ENCODE measurements around the gene FLCN.
A peak's percentile ranks its signal among the peaks of the same experiment; 100 is the strongest.

FLCN gene

DNA sequence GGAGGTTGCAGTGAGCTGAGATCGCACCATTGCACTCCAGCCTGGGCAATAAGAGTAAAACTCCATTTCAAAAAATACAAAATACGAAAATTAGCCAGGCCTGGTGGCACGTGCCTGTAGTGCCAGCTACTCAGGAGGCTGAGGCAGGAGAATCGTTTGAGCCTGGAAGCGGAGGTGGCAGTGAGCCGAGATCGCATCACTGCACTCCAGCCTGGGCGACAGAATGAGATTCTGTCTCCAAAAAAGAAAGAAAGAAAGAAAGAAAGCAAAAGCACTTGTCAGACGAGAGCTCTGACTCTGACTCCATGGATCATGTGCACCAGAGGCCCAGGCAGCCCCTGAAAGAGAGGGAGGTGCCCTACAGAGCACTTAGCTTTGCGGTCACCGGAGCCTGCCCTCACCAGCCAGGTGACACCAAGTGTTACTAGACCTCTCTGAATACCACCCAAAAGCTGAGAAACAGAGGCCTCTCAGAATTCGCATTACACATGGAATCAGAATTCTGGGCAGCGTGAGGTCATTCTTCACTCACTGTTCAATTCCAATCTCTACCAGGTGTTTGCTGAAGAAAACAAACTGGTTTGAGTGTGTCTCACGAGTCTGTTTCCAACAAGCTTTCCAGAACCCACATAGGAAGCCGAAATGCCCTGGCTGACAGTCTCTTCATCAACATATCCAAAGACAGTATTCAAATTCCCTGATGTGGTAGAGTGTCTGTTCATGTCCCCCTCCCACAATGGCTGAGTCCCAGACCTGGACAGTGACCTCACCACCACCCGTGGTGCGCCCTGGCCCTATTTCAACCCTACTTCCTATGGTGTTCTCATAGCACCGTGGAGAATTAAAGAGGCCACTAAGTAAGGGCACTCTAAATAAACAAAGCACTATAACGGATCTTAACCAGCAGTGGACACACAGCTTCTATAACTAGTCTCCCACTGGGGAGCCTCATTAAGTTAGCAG lies 1.5 kb downstream of the FLCN start:
- DNase-seq (ENCODE audit: low read depth): peak; percentile 32

DNA sequence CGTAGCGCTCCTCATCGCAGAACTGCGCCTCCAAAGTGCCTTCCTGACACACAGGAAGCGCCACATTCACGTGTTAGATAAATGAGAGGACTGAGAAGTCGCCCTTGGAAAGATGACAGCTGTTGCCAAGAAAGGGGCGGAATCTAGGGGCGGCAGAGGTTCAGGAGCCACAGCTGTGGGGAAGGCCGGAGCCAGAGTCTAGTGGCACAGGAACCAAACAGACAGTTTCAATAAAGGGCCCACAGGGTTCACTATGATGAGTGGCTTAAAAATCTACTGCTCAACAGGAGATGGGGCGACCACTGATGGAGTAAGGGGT lies 4.7 kb downstream of the FLCN start:
- DNase-seq (ENCODE audit: low read depth): no peak

DNA sequence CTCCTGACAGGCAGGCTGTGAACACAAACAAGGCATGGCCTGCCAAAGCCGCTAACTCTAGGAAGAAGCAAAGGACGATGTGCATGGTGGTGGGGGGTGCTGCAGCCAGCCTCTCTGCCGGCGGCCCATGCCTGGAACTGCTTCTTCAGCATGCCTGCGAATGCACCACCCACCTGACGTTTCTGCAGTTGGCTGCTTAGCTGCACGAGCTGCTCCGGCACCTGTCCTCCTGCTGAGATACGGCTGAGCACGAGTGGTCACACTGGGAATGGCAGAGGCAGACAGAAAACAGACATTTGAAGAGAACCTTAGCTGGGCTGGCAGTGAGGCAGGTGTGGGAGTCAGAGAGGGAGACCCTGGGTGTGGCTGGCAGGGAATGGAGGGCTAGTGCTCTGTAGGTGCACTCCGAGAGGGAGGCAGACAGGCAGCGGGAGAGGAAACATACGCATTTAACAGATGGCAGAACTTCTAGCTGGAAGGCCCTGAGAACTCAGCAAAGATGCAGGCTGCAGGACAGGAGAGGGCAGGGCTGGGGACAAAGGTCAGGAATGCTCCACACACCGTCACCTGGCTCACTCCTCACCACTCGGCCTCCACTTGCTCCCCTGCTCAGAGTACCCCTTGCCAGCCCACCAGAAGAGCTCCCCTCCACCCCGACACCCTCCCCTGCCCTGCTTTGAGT lies 5.2 kb downstream of the FLCN start:
- no peak for DNase-seq (ENCODE audit: low read depth)

DNA sequence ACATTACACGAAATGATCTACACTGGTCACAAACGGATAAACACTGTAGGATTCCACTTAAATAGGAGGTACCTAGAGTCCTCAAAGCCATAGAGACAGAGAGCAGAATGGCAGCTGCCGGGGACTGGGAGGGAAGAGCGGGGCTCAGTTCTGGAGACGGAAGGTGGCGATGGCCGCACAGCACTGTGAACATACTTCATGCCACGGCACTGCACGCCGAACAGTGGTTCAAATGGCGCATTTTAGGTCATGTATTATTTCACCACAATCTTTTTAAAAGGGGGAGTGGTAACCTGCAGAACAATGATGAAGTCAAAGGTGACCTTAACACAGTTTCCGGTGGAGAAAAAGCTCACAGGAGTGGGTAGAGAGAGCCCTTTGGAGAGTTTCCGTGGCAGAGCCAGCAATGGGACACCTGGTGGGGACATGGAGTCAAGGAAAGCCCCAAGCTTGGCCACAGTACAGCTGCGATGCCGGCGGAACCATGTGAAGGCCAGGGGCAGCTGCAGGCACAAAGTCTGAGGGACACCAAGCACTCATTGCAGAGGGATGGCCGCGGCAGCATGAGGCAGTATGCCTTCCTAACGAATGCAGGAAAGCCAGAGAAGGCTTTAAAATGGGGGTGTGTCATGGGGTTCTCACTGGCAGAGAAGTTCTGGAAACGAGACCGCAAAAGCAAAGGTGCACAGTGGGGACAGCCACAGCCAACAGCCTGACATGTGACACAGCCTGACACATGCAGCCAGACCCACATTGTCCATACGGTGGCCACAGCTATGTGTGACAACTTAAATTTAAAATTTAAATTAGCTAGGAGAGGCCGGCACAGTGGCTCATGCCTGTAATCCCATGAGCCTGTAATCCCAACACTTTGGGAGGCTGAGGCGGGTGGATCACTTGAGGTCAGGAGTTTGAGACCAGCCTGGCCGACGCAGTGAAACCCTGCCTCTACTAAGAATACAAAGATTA lies 7.3 kb downstream of the FLCN start:
- DNase-seq (ENCODE audit: low read depth): no peak

GRCh38 chr17:17228521-17229279 lies 8.3 kb downstream of the FLCN start:
- DNase-seq (ENCODE audit: low read depth): no peak

GRCh38 chr17:17227608-17228520 lies 9.1 kb downstream of the FLCN start:
- DNase-seq (ENCODE audit: low read depth): no peak

GRCh38 chr17:17226451-17227265 lies 10.3 kb downstream of the FLCN start:
- DNase-seq (ENCODE audit: low read depth): no peak

DNA sequence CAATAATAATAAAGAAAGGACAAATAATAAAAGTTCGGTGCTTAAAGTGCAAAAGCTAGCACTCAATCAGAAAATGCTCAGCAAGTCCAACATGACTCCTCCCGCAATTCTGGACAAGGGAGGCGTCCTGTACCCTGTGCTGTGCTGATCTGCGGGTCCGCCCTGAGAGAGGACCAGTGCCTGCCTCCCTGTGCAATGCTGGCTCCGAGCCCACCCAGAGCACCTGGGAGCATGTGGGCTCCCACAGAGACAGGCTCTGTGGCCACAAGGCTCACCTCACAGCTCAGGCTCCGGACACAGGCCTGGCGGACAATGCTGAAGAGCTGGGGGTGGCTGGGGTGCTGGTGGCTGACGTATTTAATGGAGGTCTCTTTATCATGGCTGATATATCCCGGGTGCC lies 11.1 kb downstream of the FLCN start:
- DNase-seq (ENCODE audit: low read depth): no peak

GRCh38 chr17:17224137-17224536 lies 12.8 kb downstream of the FLCN start:
- no peak for DNase-seq (ENCODE audit: low read depth)

DNA sequence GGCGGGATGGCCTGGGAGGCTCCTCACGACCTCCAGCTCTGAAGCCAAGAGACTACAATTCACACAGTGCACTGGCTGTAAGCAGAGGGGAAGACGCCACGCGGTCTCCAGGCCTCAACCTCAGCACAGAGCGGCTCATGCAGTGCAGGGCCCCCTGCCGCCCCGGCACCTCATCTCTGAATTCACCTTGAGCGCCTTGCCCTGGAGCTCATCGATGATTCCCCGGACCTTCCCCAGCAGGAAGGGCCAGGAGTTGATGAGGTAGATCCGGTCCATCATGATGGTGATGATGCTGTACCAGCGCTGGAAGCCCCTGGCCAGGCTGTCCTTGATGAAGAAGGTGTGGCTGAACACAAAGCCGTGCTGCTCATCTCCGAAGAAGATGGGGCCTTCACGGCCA lies 13.2 kb downstream of the FLCN start:
- DNase-seq (ENCODE audit: low read depth): no peak

- no peak for DNase-seq (ENCODE audit: low read depth)
These were observed 15.6 kb downstream of the FLCN start for GRCh38 chr17:17221329-17221728.

DNA sequence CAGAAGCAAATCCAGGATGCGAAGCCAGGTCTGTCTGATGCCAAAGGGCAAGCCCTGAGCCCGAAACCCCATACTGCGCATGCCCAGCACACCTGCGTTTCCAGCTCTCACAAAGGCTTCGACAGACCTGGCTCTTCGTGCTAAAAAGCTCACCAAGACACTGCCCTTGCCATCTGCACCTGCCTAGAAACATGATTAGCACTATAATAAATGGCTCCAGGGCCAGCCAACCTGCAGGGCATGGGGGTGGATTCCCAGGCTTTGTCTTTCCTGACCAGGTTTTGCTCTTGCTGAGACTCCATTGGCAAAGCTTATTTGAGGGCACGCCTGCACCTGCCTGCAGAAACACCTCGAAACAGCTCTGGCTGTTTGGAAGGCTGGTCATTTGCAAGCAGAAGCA lies 16.4 kb downstream of the FLCN start:
- no peak for DNase-seq (ENCODE audit: low read depth)

GRCh38 chr17:17217995-17218394 lies 19.0 kb downstream of the FLCN start:
- DNase-seq (ENCODE audit: low read depth): no peak

GRCh38 chr17:17216776-17217175 lies 20.2 kb downstream of the FLCN start:
- DNase-seq (ENCODE audit: low read depth): no peak

- no peak for DNase-seq (ENCODE audit: low read depth)
These were observed 20.7 kb downstream of the FLCN start for GRCh38 chr17:17216236-17216635.

DNA sequence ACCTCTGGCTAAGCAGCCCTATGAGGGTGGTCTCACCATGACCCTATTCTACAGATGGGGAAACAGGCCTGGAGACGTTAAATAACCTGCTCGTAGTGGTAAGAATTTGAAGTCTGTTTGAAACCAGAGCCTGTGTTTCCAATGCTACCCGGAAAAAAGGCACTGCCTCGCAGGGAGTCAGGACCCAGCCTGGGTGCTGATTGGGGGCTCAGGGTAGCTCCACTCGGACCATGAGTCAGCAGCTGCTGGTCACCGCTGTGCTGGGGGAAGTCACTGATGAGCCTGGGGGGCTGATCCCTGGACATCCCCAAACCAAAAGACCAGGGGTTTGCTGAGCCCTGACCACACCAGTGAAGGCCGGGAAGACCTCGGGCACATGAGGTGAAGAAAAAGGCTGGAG lies 21.4 kb downstream of the FLCN start:
- DNase-seq (ENCODE audit: low read depth): no peak

DNA sequence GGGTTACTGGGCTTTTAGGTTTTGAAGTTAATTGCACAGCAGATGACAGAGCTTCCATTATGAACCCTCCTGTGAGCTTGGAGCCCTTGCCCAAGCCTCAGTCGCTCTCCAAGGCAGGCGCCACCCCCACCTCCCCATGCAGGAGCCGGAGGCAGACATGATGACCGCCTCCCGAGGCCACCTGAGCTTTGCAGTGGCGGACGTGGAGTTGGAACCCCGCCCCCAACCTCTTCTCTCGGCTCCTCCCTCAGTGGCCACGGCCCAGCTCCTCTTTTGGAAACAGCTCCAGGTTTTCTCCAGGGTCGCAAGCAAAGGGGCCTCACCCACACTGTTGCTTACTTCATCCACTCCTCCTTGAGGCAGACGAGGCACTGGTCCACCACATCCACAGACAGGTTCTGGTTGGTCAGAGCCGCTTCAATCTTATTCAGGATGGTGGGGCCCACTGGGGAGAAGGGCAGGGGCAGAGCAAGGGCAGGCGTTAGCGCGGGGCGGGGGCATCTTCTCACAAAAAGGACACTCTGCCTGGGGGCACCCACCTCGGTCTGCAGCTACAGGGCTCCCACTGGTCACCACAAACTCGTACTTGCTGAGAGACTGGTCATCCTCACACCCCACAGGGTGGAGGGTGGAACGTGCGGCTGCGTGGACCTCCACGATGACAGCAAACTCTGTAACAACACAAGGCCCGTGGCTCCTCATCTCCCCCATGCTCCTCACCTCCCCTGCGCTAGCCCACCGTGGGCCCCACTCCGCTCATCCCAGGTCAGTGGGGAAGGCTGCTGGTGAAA lies 22.1 kb downstream of the FLCN start:
- DNase-seq (ENCODE audit: low read depth): no peak

DNA sequence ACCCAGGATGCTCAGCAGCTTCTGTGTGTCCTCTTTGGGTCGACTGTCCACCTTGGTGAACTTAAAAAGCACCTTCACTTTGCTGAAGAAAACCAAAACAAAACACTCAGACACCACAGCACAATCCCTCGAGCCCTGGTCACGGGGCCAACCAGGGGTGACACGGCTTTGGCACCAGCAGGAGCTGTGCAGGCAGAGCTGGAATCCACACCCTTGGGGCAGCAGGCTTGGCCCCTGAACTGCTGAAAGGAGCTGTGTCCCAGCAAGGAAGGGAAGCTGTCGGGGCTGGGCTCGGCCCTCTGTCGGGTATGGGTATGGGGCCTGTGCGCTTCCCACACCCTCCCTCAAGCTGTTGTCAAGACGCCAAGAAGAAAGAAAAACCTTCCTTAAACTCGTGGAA lies 23.2 kb downstream of the FLCN start:
- DNase-seq (ENCODE audit: low read depth): no peak

DNA sequence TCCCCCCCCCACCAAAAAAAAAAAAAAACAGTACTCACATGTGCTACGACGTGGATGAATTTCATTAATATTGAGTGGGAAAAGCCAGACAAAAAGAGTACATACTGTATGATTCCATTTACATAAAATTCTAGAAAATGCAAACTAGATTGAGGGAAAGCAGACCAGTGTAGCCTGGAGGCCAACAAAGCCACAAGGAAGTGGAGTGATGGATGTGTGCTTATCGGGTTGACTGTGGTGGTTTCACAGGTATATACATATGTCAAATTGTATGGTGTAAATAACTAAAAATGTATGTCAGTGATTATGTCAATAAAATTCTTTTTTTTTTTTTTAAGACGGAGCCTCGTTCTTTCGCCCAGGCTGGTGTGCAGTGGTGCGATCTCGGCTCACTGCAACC lies 29.0 kb downstream of the FLCN start:
- no peak for DNase-seq (ENCODE audit: low read depth)
